GM19463 (cell line): ENCODE data around the gene KCNIP4.
"Not testable (repeated sequence)": the region's sequence is repeated elsewhere in the genome, so short reads cannot be mapped to it uniquely, and the experiment has no call there.

Experiments used
- ATAC-seq: cut with Tn5 transposase; IDR thresholded peaks from one replicate; pipeline ENCODE4 v1.9.1; 2021; ENCODE audit warnings: mild to moderate bottlenecking, moderate library complexity; ENCODE audit not compliant: unreplicated experiment

The KCNIP4 gene

DNA sequence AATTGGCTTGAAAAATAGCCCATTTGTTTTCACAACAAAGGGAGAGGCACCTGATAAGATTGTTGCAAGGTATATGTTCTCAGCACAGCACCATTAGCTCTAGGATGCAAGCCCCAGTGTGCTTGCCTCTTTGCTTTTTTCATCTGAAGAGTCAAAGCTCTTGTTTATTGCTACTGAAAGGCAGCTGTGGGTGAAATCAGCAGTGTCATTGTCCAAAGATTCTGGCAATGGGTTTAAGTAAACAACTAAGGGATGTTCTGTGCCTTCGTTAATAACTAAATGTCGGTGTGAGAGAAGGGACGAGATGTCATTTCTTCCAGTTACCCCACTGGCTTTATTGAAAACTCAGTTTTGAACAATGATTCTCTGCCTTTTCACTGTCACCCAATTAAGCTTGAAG is 567.7 kb downstream of the KCNIP4 start:
- no peak for ATAC-seq

- no peak for ATAC-seq
These were observed 571.5 kb downstream of the KCNIP4 start for GRCh38 chr4:21377046-21377445.

- no peak for ATAC-seq
These were observed 572.4 kb downstream of the KCNIP4 start for GRCh38 chr4:21376176-21376575.

- ATAC-seq, result no peak
These were observed 573.8 kb downstream of the KCNIP4 start for GRCh38 chr4:21374641-21375368.

DNA sequence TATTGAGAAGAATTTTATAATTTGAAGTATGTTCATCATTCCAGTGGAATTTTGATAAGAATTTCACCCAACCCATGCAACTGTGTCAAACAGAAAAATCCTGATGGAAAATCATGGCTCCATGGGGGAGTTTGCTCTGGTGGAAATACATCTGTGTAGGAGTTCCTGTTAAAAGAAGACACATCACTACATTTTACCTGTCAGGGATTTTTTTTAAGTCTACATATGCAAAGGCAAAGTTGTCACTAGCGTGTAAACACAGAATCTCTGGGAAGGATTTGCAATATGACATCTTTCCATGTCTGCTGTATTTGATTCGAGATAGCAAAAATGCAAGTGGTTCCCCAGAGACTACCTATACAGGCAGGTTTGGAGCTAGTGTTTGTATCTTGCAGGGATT is 581.0 kb downstream of the KCNIP4 start:
- no peak for ATAC-seq

- ATAC-seq, result no peak
These were observed 581.7 kb downstream of the KCNIP4 start for GRCh38 chr4:21366840-21367239.

- no peak for ATAC-seq
These were observed 582.3 kb downstream of the KCNIP4 start for GRCh38 chr4:21366312-21366711.

- no peak for ATAC-seq
These were observed 584.9 kb downstream of the KCNIP4 start for GRCh38 chr4:21363701-21364100.

GRCh38 chr4:21352354-21352753 is 596.2 kb downstream of the KCNIP4 start:
- not testable (repeated sequence) for ATAC-seq

DNA sequence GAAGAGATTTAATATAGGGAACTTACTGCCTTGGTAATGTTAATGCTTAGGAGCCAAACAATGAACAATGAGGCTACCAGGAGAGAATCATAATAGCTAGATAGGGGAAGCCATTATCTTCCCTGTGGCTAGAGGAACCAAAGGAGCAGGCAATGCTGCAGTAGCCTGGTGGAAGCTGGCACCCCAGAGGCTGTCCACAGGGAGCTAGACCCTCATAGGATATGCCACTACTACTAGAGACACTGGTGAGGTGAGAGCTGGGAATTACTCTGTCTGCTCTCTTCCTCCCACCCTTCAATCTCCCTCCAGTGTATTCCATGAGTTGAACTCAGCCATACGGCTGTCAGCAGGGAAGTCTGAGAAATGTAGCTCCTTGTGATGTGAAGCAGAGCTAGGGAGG is 601.4 kb downstream of the KCNIP4 start:
- ATAC-seq, result no peak

GRCh38 chr4:21327976-21328700 is 620.4 kb downstream of the KCNIP4 start:
- ATAC-seq, result no peak

DNA sequence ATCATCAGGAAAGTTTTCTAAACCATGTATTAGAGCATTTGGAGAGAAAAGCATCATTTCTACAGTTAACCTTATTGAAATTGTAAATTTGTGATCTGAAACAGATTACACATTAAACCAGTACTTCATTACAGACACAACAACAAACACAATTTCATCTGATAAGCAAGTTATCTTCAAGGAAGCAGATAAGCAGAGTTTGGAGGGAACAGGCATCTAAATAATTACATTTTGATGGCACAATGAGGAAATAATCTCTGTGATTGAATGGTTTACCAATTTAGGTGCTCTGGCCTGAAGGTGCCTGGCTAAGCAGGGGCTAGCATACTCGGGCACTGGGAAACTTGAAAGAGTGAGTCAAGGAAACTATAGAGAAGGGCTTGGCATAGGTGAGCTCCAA is 628.5 kb downstream of the KCNIP4 start:
- ATAC-seq, result no peak

DNA sequence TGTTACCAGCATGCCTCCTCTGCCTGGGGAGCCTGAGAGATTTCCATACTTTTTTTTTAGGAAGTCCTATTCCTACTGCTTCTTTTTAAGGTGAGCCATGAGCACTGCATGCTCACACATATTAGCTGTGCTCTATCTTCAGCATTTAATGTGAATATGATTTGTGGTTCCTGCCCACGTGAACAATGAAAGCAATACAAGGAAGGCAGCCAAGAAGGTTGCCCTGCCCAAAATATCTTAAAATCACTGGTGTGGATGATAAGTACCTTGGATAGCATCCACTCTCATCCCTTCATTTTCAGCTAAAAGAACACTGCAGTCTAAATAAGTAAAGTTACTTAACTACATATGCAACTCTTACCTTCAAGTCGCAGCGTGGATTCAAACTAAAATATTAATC is 640.9 kb downstream of the KCNIP4 start:
- no peak for ATAC-seq

DNA sequence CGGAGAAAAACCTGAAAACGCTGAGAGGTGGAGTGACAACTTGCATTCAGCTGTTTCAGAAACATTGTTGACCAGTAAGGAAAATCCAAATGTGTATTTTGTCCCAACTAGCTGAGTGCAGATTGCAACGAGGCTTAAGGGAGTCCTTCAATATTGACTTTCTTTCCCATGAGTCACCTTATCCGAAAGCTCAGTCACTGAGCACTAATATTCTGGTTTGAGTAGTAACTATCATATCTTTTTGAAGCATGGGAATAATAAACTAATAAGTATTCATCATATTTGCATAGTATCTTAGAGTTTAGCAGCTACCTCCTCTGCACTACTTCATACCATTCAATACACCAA is 644.1 kb downstream of the KCNIP4 start:
- ATAC-seq, result no peak

GRCh38 chr4:21290562-21290961 is 658.0 kb downstream of the KCNIP4 start:
- peak; percentile 76 for ATAC-seq

DNA sequence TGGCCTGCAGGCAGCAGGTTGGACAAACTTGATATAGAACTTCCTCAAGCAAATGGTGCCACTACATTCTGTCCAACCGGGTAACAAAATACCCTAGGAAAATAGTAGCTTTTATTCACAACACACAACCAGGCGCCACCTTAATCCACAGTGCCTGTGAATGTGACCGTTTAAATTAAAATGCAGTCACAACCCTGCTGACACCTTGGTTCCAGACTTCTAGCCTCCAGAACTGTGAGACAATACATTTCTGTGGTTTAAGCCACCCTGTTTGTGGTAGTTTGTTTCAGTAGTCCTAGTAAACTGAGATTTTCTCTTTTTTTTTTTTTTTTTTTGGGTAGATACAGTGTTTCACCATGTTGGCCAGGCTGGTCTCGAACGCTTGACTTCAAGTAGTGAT is 672.5 kb downstream of the KCNIP4 start:
- no peak for ATAC-seq

- ATAC-seq, result no peak
These were observed 677.0 kb downstream of the KCNIP4 start for GRCh38 chr4:21271439-21272052.

GRCh38 chr4:21248331-21248730 is 700.2 kb downstream of the KCNIP4 start:
- no peak for ATAC-seq

GRCh38 chr4:21242163-21242562 is 706.4 kb downstream of the KCNIP4 start:
- ATAC-seq, result no peak

DNA sequence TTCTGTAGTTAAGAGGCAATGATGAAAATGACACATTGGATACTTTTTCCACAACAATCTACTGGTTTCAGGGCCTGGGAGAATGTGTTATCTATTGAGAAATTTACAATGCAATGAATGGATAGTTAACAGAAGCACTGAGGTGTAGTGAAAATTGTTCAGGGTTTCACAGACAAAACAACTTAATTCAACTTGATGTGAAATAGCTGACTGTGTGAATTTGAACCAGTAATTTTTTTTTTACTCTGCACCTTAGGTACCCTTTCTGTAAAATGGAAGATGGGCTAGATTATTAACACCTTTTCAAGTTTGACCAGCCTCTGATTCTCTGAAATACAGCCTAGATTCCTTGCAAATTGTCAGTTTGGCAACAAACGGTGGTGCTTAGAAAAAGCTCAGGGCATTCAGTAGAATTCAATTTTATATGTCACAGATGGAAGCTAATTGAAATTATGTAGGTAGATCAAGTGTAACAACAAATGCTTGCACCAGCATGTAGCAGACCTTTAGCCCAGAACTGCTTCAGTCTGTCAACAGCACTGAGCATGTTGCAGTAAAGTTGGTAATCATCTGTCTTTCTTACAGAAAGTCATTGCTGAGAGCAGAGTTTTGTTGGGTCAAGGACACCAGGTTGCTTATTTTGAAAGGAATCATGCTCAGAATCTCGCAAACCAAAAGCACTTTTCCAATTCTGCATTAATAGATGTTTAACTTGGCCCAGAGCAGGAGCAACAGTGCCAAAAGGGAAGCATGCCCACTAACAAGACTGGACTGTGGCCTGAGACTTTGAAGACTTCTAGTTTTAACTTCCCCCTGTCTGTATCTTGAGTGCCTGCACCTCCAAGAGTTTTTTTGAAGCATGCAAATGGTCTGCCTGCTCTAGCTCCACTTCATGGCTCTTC is 721.7 kb downstream of the KCNIP4 start:
- no peak for ATAC-seq

DNA sequence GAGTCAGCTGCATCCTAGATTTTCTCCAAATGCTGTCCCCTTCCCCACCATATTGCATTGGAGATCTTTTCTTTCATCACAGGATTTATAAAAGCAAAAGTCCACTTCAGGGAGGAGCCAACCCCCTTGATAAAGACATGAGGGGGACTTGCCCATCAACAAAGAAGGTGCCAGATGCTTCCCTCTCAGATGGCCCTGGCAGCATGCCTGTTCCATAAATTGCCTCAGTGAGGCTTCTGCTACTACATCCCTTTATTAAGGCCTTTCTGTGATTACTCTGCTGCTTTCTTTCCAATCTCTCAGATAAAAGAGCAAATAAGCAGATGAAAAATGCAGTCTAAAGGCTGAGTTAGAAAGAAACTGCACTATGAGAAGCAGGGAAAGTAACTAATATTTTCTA is 736.7 kb downstream of the KCNIP4 start:
- ATAC-seq, result no peak
